Right ventricle myocardium superior (tissue), 1 donor: ENCODE results near the gene TACC3. TPM values are rescaled to one million over a fixed set of nuclear protein-coding genes. Genes with fewer than 3 reads are reported as not detected.
A peak's percentile ranks its signal among the peaks of the same experiment; 100 is the strongest.

Experiments
- ATAC-seq: fragments of 200-7000 bp; cut with Tn5 transposase; one replicate; pipeline ENCODE4 v1.9.1; 2020; ENCODE audit warnings: mild to moderate bottlenecking; ENCODE audit not compliant: poor library complexity
- DNase-seq: peaks from one replicate; pipeline ENCODE4 v3.0.0-alpha.2; 2020
- intact Hi-C: fragments of 100-400 bp; cut with DNase I; formaldehyde crosslinking; loops from one replicate; pipeline ENCODE4 v1.11.2; 2022
- total RNA-seq: library from RNA; stranded (reverse); fragmentation: NEBNext Ultra II Directional; extraction: Animal tissue kit (Norgen Biotek cat#: 25700); gene quantifications from one replicate; pipeline ENCODE4 v1.2.1, GENCODE V29; 2021
- donor health status: DM: no; HTN: yes; CAD: no; lungs with severe emphysema.

TACC3 gene
- total RNA-seq, 1 donor from 2014 or later: 7.0 TPM

- intact Hi-C loops: loop anchor here (10.0 kb wide), 1 partner anchor 373 kb away; the partner anchor contains the start of gene UVSSA
- peak; percentile 32 for DNase-seq
- ATAC-seq: no peak
Observed at GRCh38 chr4:1717129-1718094, 3.9 kb upstream of the TACC3 start.

- ATAC-seq (no peak), DNase-seq (peak; percentile 42)
- intact Hi-C loops: loop anchor here (10.0 kb wide), 1 partner anchor 373 kb away; the partner anchor contains the start of gene UVSSA
Observed at GRCh38 chr4:1718095-1718850, 3.0 kb upstream of the TACC3 start.

GRCh38 chr4:1720163-1720983 lies 948 bp upstream of the TACC3 start:
- peak; percentile 74 for DNase-seq
- intact Hi-C loops: no loop called here
- peak; percentile 40 for ATAC-seq

GRCh38 chr4:1721666-1722550 lies 587 bp downstream of the TACC3 start:
- intact Hi-C loops: no loop called here
- DNase-seq (peak; percentile 46), ATAC-seq (no peak)

GRCh38 chr4:1722551-1723118 lies 1.3 kb downstream of the TACC3 start:
- DNase-seq: peak; percentile 43
- no peak for ATAC-seq
- intact Hi-C loops: no loop called here

- DNase-seq (no peak), ATAC-seq (no peak)
- intact Hi-C loops: no loop called here
Observed at GRCh38 chr4:1723131-1723801, 1.9 kb downstream of the TACC3 start.

- intact Hi-C loops: no loop called here
- no peak for ATAC-seq
- no peak for DNase-seq
Observed at GRCh38 chr4:1725521-1725920, 4.2 kb downstream of the TACC3 start.

- peak; percentile 66 for ATAC-seq
- DNase-seq: peak; percentile 95
- intact Hi-C loops: loop anchor here (2.0 kb wide), 1 partner anchor 34 kb away; no protein-coding TSS in a partner anchor
Observed at GRCh38 chr4:1726146-1726934, 5.0 kb downstream of the TACC3 start.

GRCh38 chr4:1727117-1728031 lies 6.1 kb downstream of the TACC3 start:
- intact Hi-C loops: loop anchor here (2.0 kb wide), 1 partner anchor 35 kb away; no protein-coding TSS in a partner anchor
- DNase-seq: peak; percentile 90
- peak; percentile 66 for ATAC-seq

- intact Hi-C loops: no loop called here
- ATAC-seq (no peak), DNase-seq (peak; percentile 38)
Observed at GRCh38 chr4:1728061-1728980, 7.0 kb downstream of the TACC3 start.

GRCh38 chr4:1730532-1731135 lies 9.3 kb downstream of the TACC3 start:
- DNase-seq (no peak), ATAC-seq (no peak)
- intact Hi-C loops: no loop called here

- DNase-seq (no peak), ATAC-seq (no peak)
- intact Hi-C loops: no loop called here
Observed at GRCh38 chr4:1731180-1731579, 9.9 kb downstream of the TACC3 start.

GRCh38 chr4:1732911-1733310 lies 11.6 kb downstream of the TACC3 start:
- DNase-seq (no peak), ATAC-seq (no peak)
- intact Hi-C loops: no loop called here

GRCh38 chr4:1735215-1735614 lies 13.9 kb downstream of the TACC3 start:
- intact Hi-C loops: no loop called here
- DNase-seq (no peak), ATAC-seq (no peak)
